IMR-90 (cell line): ENCODE results near the gene CAVIN4.

Source experiments
- CEBPB ChIP-seq: IDR thresholded peaks from 2 replicates; pipeline ENCODE4 v1.6.1; 2012; ENCODE audit warnings: low read depth, low read length, improper control_type of control experiment
- FOS ChIP-seq: fragments of 150-350 bp; IDR thresholded peaks from 2 replicates; pipeline ENCODE4 v1.6.1; 2016; ENCODE audit warnings: low read depth, low read length
- MAZ ChIP-seq: IDR thresholded peaks from 2 replicates; pipeline ENCODE4 v1.6.1; 2012; ENCODE audit warnings: low read depth, mild to moderate bottlenecking, low read length, improper control_type of control experiment, moderate library complexity, borderline replicate concordance
- POLR2A ChIP-seq: IDR thresholded peaks from 2 replicates; pipeline ENCODE4 v1.6.1; 2012; ENCODE audit warnings: mild to moderate bottlenecking, low read depth, low read length
- SMC3 ChIP-seq: fragments of 150-350 bp; IDR thresholded peaks from 2 replicates; pipeline ENCODE4 v1.6.1; 2016; ENCODE audit warnings: low read depth, mild to moderate bottlenecking, antibody characterized with exemption, low read length, moderate library complexity
- TF ChIP-seq, protein P1 (sequence below): conservative IDR thresholded peaks from 2 replicates; pipeline ENCODE4 v1.5.1; 2012; ENCODE audit warnings: mild to moderate bottlenecking, low read depth, low read length, improper control_type of control experiment
- TF ChIP-seq, protein P2 (sequence below): fragments of 150-350 bp; IDR thresholded peaks from 2 replicates; pipeline ENCODE4 v1.6.1; 2017; ENCODE audit warnings: mild to moderate bottlenecking, antibody characterized with exemption, low read length, low read depth

DNA sequence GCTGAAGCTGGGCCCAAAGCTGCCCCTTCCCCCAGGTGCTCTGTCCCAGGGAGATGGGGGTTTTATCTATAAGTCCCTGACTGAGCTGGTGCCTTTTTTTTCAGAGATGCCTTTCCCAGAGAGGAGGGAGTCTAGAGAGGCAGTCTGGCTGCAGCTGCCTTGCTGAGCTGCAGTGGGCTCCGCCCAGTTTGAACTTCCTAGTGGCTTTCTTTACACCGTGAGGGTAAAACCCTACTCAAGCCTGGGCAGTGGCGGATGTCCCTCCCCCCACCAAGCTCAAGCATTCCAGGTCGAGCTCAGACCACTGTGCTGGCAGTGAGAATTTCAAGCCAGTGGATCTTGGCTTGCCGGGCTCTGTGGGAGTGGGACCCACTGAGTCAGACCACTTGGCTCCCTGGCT, 41.3 kb downstream of the CAVIN4 start:
- TF ChIP-seq MAZ (no peak), FOS (no peak), POLR2A (no peak), SMC3 (no peak), CEBPB (no peak)
- TF ChIP-seq, protein P1, sequence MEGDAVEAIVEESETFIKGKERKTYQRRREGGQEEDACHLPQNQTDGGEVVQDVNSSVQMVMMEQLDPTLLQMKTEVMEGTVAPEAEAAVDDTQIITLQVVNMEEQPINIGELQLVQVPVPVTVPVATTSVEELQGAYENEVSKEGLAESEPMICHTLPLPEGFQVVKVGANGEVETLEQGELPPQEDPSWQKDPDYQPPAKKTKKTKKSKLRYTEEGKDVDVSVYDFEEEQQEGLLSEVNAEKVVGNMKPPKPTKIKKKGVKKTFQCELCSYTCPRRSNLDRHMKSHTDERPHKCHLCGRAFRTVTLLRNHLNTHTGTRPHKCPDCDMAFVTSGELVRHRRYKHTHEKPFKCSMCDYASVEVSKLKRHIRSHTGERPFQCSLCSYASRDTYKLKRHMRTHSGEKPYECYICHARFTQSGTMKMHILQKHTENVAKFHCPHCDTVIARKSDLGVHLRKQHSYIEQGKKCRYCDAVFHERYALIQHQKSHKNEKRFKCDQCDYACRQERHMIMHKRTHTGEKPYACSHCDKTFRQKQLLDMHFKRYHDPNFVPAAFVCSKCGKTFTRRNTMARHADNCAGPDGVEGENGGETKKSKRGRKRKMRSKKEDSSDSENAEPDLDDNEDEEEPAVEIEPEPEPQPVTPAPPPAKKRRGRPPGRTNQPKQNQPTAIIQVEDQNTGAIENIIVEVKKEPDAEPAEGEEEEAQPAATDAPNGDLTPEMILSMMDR, result no peak
- TF ChIP-seq, protein P2, sequence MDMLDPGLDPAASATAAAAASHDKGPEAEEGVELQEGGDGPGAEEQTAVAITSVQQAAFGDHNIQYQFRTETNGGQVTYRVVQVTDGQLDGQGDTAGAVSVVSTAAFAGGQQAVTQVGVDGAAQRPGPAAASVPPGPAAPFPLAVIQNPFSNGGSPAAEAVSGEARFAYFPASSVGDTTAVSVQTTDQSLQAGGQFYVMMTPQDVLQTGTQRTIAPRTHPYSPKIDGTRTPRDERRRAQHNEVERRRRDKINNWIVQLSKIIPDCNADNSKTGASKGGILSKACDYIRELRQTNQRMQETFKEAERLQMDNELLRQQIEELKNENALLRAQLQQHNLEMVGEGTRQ, result no peak
